ACC112 (cell line): ENCODE data around the gene PPP1R36.

ENCODE experiments used
- H2AFZ ChIP-seq: fragments of 200-600 bp; sonication (generic); one replicate; pipeline ENCODE4 v1.6.0; 2017; ENCODE audit warnings: antibody characterized with exemption, low read length; ENCODE audit not compliant: unreplicated experiment
- H3K27ac ChIP-seq: fragments of 200-600 bp; sonication (generic); 2 replicates; pipeline ENCODE4 v1.5.1; 2014; ENCODE audit warnings: low read depth, mild to moderate bottlenecking, antibody characterized with exemption, low read length, moderate library complexity
- H3K27me3 ChIP-seq: fragments of 200-600 bp; sonication (generic); 2 replicates; pipeline ENCODE4 v1.6.1; 2014; ENCODE audit warnings: mild to moderate bottlenecking, antibody characterized with exemption, low read length, moderate library complexity, mixed read lengths; ENCODE audit not compliant: insufficient read depth
- H3K36me3 ChIP-seq: fragments of 200-600 bp; sonication (generic); 2 replicates; pipeline ENCODE4 v1.6.1; 2016; ENCODE audit warnings: mild to moderate bottlenecking, antibody characterized with exemption, low read length, moderate library complexity, mixed read lengths; ENCODE audit not compliant: insufficient read depth
- H3K4me1 ChIP-seq: fragments of 200-600 bp; sonication (generic); one replicate; pipeline ENCODE4 v1.6.1; 2016; ENCODE audit warnings: low read length, mixed read lengths; ENCODE audit not compliant: insufficient read depth, unreplicated experiment, control insufficient read depth
- H3K4me3 ChIP-seq: fragments of 200-600 bp; sonication (generic); 2 replicates; pipeline ENCODE4 v1.5.1; 2014; ENCODE audit warnings: mild to moderate bottlenecking, low read depth, low read length
- H3K79me2 ChIP-seq: fragments of 200-600 bp; sonication (generic); one replicate; pipeline ENCODE4 v1.6.0; 2016; ENCODE audit warnings: low read length; ENCODE audit not compliant: control insufficient read depth, unreplicated experiment, insufficient read depth

PPP1R36 gene

GRCh38 chr14:64636208-64636979 is 86.6 kb downstream of the PPP1R36 start:
- Histone ChIP-seq H3K4me3 (no peak overlapping the region), H2AFZ (peak overlapping the region; percentile 65), H3K36me3 (no peaks in the 10 kb centered on the region), H3K27ac (no peak overlapping the region), H3K4me1 (no peaks in the 10 kb centered on the region), H3K27me3 (no peaks in the 10 kb centered on the region), H3K79me2 (no peaks in the 10 kb centered on the region)

- no peak overlapping the region for H3K27ac ChIP-seq
- H3K4me3 ChIP-seq: no peak overlapping the region
- H3K27me3 ChIP-seq: no peaks in the 10 kb centered on the region
- no peaks in the 10 kb centered on the region for H3K79me2 ChIP-seq
- no peaks in the 10 kb centered on the region for H3K4me1 ChIP-seq
- H2AFZ ChIP-seq: peak overlapping the region; percentile 65
- H3K36me3 ChIP-seq: no peaks in the 10 kb centered on the region
Measured at GRCh38 chr14:64636980-64637429, 87.2 kb downstream of the PPP1R36 start.

- Histone ChIP-seq H3K27ac (no peak overlapping the region), H3K36me3 (no peaks in the 10 kb centered on the region), H2AFZ (no peak overlapping the region), H3K4me1 (no peaks in the 10 kb centered on the region), H3K27me3 (no peaks in the 10 kb centered on the region), H3K79me2 (no peaks in the 10 kb centered on the region), H3K4me3 (no peak overlapping the region)
Measured at GRCh38 chr14:64637735-64638473, 88.1 kb downstream of the PPP1R36 start.

GRCh38 chr14:64638625-64639024 is 88.9 kb downstream of the PPP1R36 start:
- H3K4me3 ChIP-seq: no peak overlapping the region
- no peaks in the 10 kb centered on the region for H3K27me3 ChIP-seq
- H3K27ac ChIP-seq: no peak overlapping the region
- H3K4me1 ChIP-seq: no peaks in the 10 kb centered on the region
- H2AFZ ChIP-seq: no peak overlapping the region
- H3K36me3 ChIP-seq: no peaks in the 10 kb centered on the region; the same call in 1 of the 2 replicates
- no peaks in the 10 kb centered on the region for H3K79me2 ChIP-seq
